HepG2 (cell line): ENCODE measurements around the gene IKZF3. TPM values are rescaled to one million over a fixed set of nuclear protein-coding genes. Genes with fewer than 3 reads are reported as not detected.
A peak's percentile ranks its signal among the peaks of the same experiment; 100 is the strongest.

Experiments used
- ATF5 ChIP-seq: sonication (generic); formaldehyde crosslinking; IDR thresholded peaks from 2 replicates; pipeline ENCODE4 v1.4.0; 2020; ENCODE audit warnings: mild to moderate bottlenecking, low read depth, missing genetic modification reagents
- BORCS8-MEF2B ChIP-seq: sonication (generic); formaldehyde crosslinking; IDR thresholded peaks from 2 replicates; pipeline ENCODE4 v1.8.0; 2022; ENCODE audit warnings: mild to moderate bottlenecking, missing genetic modification reagents
- FUBP1 ChIP-seq: sonication (generic); formaldehyde crosslinking; IDR thresholded peaks from 2 replicates; pipeline ENCODE4 v1.5.1; 2020; ENCODE audit warnings: missing genetic modification reagents, mild to moderate bottlenecking, borderline replicate concordance
- GFI1 ChIP-seq: sonication (generic); formaldehyde crosslinking; IDR thresholded peaks from 2 replicates; pipeline ENCODE4 v1.5.0; 2020; ENCODE audit warnings: missing genetic modification reagents, mild to moderate bottlenecking, borderline replicate concordance
- MLLT10 ChIP-seq: sonication (generic); formaldehyde crosslinking; IDR thresholded peaks from 2 replicates; pipeline ENCODE4 v1.4.0; 2020; ENCODE audit warnings: missing genetic modification reagents
- NCOA5 ChIP-seq: sonication (generic); formaldehyde crosslinking; IDR thresholded peaks from 2 replicates; pipeline ENCODE4 v1.4.0; 2020; ENCODE audit warnings: missing genetic modification reagents
- ONECUT2 ChIP-seq: sonication (generic); formaldehyde crosslinking; IDR thresholded peaks from 2 replicates; pipeline ENCODE4 v1.4.0; 2020; ENCODE audit warnings: missing genetic modification reagents
- PHF5A ChIP-seq: IDR thresholded peaks from one replicate; pipeline ENCODE4 v1.6.1; 2018; ENCODE audit warnings: low read depth, missing genetic modification reagents; ENCODE audit not compliant: unreplicated experiment
- PREB ChIP-seq: sonication (generic); formaldehyde crosslinking; IDR thresholded peaks from 2 replicates; pipeline ENCODE4 v1.4.0; 2020; ENCODE audit warnings: missing genetic modification reagents
- SNAPC5 ChIP-seq: sonication (generic); formaldehyde crosslinking; IDR thresholded peaks from 2 replicates; pipeline ENCODE4 v1.8.1; 2023; ENCODE audit warnings: mild to moderate bottlenecking, missing genetic modification reagents, borderline replicate concordance
- ZNF10 ChIP-seq: sonication (generic); formaldehyde crosslinking; IDR thresholded peaks from 2 replicates; pipeline ENCODE4 v1.4.0; 2020; ENCODE audit warnings: mild to moderate bottlenecking, low read depth, missing genetic modification reagents, borderline replicate concordance
- ZNF430 ChIP-seq: sonication (generic); formaldehyde crosslinking; IDR thresholded peaks from 2 replicates; pipeline ENCODE4 v1.9.0; 2021; ENCODE audit warnings: mild to moderate bottlenecking, missing genetic modification reagents
- ZNF431 ChIP-seq: sonication (generic); formaldehyde crosslinking; IDR thresholded peaks from 2 replicates; pipeline ENCODE4 v1.9.0; 2022; ENCODE audit warnings: missing genetic modification reagents, low read depth, mild to moderate bottlenecking, borderline replicate concordance
- ZNF543 ChIP-seq: sonication (generic); formaldehyde crosslinking; IDR thresholded peaks from 2 replicates; pipeline ENCODE4 v1.4.0; 2020; ENCODE audit warnings: mild to moderate bottlenecking, missing genetic modification reagents
- ZNF674 ChIP-seq: sonication (generic); formaldehyde crosslinking; IDR thresholded peaks from 2 replicates; pipeline ENCODE4 v1.5.0; 2020; ENCODE audit warnings: low read depth, mild to moderate bottlenecking, missing genetic modification reagents
- ZNF720 ChIP-seq: sonication (generic); formaldehyde crosslinking; IDR thresholded peaks from 2 replicates; pipeline ENCODE4 v1.4.0; 2020; ENCODE audit warnings: missing genetic modification reagents
- ZNF740 ChIP-seq: sonication (generic); formaldehyde crosslinking; IDR thresholded peaks from 2 replicates; pipeline ENCODE4 v1.4.0; 2020; ENCODE audit warnings: missing genetic modification reagents
- ZSCAN22 ChIP-seq: sonication (generic); formaldehyde crosslinking; IDR thresholded peaks from 2 replicates; pipeline ENCODE4 v1.4.0; 2020; ENCODE audit warnings: mild to moderate bottlenecking, missing genetic modification reagents
- ZUFSP ChIP-seq: sonication (generic); formaldehyde crosslinking; IDR thresholded peaks from 2 replicates; pipeline ENCODE4 v1.9.0; 2021; ENCODE audit warnings: missing genetic modification reagents, mild to moderate bottlenecking, borderline replicate concordance
- polyA plus RNA-seq, 8 experiments: library from polyadenylated mRNA; depleted of rRNA in 3 of 8; stranded (reverse) in 7 of 8; unstranded in 1 of 8; fragments of >200 nt; fragmentation: Illumina TruSeq in 4 of 8; extraction: Trizol in 4 of 8; gene quantifications; 2 replicates each; pipeline versions ENCODE4 v1.2.1 to v1.2.3, GENCODE V29; 2011 to 2016; ENCODE audit warnings: low read depth in 4 of 8, missing spikeins in 1 of 8, mixed read lengths in 1 of 8; ENCODE audit not compliant: insufficient read depth in 1 of 8
- total RNA-seq, 5 experiments: library from RNA; depleted of rRNA; stranded (reverse); fragments of >200 nt; fragmentation: Illumina TruSeq; extraction: Trizol; gene quantifications; 2 replicates each; pipeline ENCODE4 v1.2.3, GENCODE V29; 2016; ENCODE audit warnings: low read depth in 1 of 5
- TF ChIP-seq, protein P1 (sequence below): sonication (generic); formaldehyde crosslinking; IDR thresholded peaks from 2 replicates; pipeline ENCODE4 v1.9.0; 2022; ENCODE audit warnings: missing genetic modification reagents, mild to moderate bottlenecking, borderline replicate concordance
- TF ChIP-seq, protein P2 (sequence below): sonication (generic); formaldehyde crosslinking; IDR thresholded peaks from 2 replicates; pipeline ENCODE4 v1.5.0; 2020; ENCODE audit warnings: missing genetic modification reagents, mild to moderate bottlenecking, borderline replicate concordance

Gene IKZF3
- total and polyA plus RNA-seq, 2 of the 13 experiments (the other 11 are each of a cell fraction or from before 2014, with no cell fraction given) = not detected

GRCh38 chr17:39740357-39741111 is 123.6 kb downstream of the IKZF3 start (continued):
- TF ChIP-seq BORCS8-MEF2B (CRISPR knock-in tag) (peak; percentile 4; the same call in 1 of the 2 replicates), ZNF10 (CRISPR knock-in tag) (no peak), MLLT10 (CRISPR knock-in tag) (no peak), ZNF720 (CRISPR knock-in tag) (no peak), ZNF543 (CRISPR knock-in tag) (no peak; the same call in 1 of the 2 replicates), ZNF740 (CRISPR knock-in tag) (0 out of 2 replicates have a peak, but pooled peaks have one; percentile 62), ONECUT2 (CRISPR knock-in tag) (no peak), ZNF674 (CRISPR knock-in tag) (no peak), PHF5A (no peak), ZNF430 (no peak), GFI1 (CRISPR knock-in tag) (peak; percentile 74), NCOA5 (no peak), PREB (CRISPR knock-in tag) (no peak), ZUFSP (no peak), ZNF431 (CRISPR knock-in tag) (no peak), SNAPC5 (no peak), ZSCAN22 (CRISPR knock-in tag) (no peak), ATF5 (no peak), FUBP1 (CRISPR knock-in tag) (no peak)
- TF ChIP-seq, protein P1, sequence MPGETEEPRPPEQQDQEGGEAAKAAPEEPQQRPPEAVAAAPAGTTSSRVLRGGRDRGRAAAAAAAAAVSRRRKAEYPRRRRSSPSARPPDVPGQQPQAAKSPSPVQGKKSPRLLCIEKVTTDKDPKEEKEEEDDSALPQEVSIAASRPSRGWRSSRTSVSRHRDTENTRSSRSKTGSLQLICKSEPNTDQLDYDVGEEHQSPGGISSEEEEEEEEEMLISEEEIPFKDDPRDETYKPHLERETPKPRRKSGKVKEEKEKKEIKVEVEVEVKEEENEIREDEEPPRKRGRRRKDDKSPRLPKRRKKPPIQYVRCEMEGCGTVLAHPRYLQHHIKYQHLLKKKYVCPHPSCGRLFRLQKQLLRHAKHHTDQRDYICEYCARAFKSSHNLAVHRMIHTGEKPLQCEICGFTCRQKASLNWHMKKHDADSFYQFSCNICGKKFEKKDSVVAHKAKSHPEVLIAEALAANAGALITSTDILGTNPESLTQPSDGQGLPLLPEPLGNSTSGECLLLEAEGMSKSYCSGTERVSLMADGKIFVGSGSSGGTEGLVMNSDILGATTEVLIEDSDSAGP (CRISPR knock-in tag) = no peak
- TF ChIP-seq, protein P2, sequence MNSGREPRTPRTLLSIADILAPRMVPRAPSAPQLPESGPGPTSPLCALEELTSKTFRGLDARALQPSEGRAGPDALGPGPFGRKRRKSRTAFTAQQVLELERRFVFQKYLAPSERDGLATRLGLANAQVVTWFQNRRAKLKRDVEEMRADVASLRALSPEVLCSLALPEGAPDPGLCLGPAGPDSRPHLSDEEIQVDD = no peak
